Motor neuron (in vitro differentiated cells): ENCODE measurements around the gene ZNF236. TPM values are rescaled to one million over a fixed set of nuclear protein-coding genes. Genes with fewer than 3 reads are reported as not detected.

Source experiments
- ATAC-seq, 8 experiments: fragments of 200-7000 bp; cut with Tn5 transposase; replicated peaks in 6 of 8; 2 replicates each; pipeline ENCODE4 v1.8.0; 2021; ENCODE audit warnings: mild to moderate bottlenecking in 8 of 8, moderate library complexity in 8 of 8
- H3K27ac ChIP-seq, 2 donors: fragments of 250-450 bp; sonication (Bioruptor Pico); 2 replicates each; pipeline ENCODE4 v1.9.0; 2021; ENCODE audit warnings: antibody characterized with exemption in 2 of 2, mild to moderate bottlenecking in 2 of 2, moderate library complexity in 1 of 2
- H3K4me1 ChIP-seq, 2 donors: fragments of 250-450 bp; sonication (Bioruptor Pico); replicated peaks in 1 of 2; 2 replicates each; pipeline ENCODE4 v1.6.1; 2021; ENCODE audit warnings: antibody characterized with exemption in 2 of 2, mild to moderate bottlenecking in 2 of 2, moderate library complexity in 1 of 2
- H3K4me3 ChIP-seq, 5 donors: fragments of 250-450 bp; sonication (Bioruptor Pico); 2 replicates each; pipeline ENCODE4 v1.9.0; 2021; ENCODE audit warnings: antibody characterized with exemption in 5 of 5, mild to moderate bottlenecking in 5 of 5, moderate library complexity in 4 of 5
- WGBS, 10 experiments: fragments of 450-650 bp; shearing (Covaris generic); methylation state at CpG; one replicate each; pipeline ENCODE4 v1.0.0; 2022; 5-methylcytosine and 5-hydroxymethylcytosine counted together
- in situ Hi-C, 9 experiments: fragments of 400-800 bp; cut with MboI; loops; one replicate each; pipeline ENCODE4 v1.15.0; 2021; ENCODE audit warnings: low sequenced_read_pairs in 9 of 9, low pct_unique_long_range_greater_than_20kb in 2 of 9; ENCODE audit not compliant: unreplicated experiment in 9 of 9
- total RNA-seq, 8 experiments: library from RNA; unstranded; fragments of 300-600 nt; gene quantifications; 2 replicates each; pipeline versions ENCODE4 v1.2.3 to v1.2.4, GENCODE V29; 2022

Gene ZNF236
- total RNA-seq, 8 experiments from 2014 or later, result 4.2 to 18.7 (median 11.0) TPM

DNA sequence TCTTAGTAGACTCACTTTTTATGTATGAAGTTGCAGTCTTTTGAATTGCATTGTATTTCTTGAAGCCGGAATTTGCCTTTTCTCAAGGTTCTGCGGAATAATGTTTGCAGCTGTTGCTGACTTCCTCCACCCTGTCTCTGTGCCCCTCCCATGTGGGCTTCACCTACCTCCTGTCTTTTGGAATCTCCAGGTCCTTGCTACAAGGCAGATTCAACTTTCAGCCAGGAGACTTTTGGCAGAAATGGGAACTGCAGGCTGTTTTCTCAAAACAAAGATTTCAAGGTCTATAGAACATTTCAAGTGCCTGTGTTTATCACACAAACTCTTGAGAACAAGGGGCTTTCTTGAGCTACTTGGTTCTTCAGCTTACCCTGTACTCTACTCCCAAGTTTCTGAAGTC, 25.6 kb downstream of the ZNF236 start:
- H3K4me3 ChIP-seq, result no peak overlapping the region
- H3K27ac ChIP-seq, result no peak overlapping the region
- peak in 3 of 8 experiments; percentile 45 to 93 (median 77) for ATAC-seq
- in situ Hi-C loops, result no loop called here
- WGBS, 10 experiments, result 0 to 100% (median 50%) methylated on average over 2 of the region's 2 CpGs; no CpG with 5 or more reads in 1 of the 10 experiments
- no peaks in the 10 kb centered on the region for H3K4me1 ChIP-seq

DNA sequence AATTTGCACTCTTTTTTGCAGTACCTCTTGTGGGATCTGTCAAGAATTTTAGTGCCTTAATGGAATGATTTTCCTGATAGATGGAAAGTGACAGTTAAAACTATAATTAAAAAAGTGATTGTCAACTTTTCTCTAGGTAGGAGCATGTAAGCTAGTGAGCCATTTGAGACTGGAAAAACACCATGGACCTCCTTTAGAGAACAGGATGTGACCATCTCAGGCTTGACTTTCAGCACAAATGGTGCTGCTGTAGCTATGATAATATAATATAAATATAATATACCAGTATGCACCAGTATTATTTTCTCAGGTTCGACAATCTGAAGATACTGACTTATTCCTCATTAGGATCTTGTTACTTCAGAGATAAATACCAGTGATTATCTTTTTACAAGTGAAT, 27.8 kb downstream of the ZNF236 start:
- WGBS, 10 experiments, result 0 to 100% (median 100%) methylated on average over 1 of the region's 1 CpG; no CpG with 5 or more reads in 3 of the 10 experiments
- H3K27ac ChIP-seq, result no peak overlapping the region
- ATAC-seq, result no peak
- H3K4me3 ChIP-seq, result no peak overlapping the region
- in situ Hi-C loops, result no loop called here
- H3K4me1 ChIP-seq, result no peaks in the 10 kb centered on the region

DNA sequence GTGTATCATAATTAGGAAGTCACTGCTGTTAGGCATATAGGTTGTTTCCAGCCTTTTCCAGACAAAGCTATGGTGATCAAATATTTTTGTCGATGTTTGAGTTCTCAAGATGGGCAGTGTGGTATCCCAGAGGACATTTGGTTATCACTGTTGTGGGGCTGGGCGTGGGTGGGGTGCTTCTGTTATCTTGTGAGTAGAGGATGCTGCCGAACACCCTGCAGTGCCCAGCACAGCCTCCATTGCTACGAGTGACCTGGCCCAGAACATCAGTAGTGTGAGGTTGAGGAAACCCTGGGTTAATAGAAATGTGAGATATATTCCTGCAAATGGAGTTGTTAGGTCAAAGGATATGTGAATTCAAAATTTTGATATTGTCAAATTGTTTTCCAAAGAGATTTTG, 33.2 kb downstream of the ZNF236 start:
- H3K4me3 ChIP-seq, result no peak overlapping the region
- H3K27ac ChIP-seq, result no peak overlapping the region
- H3K4me1 ChIP-seq, result no peaks in the 10 kb centered on the region
- in situ Hi-C loops, result no loop called here
- 81 to 100% (median 97%) methylated on average over 1 to 3 of the region's 4 CpGs; no CpG with 5 or more reads in 4 of the 10 experiments for WGBS, 10 experiments
- no peak for ATAC-seq

DNA sequence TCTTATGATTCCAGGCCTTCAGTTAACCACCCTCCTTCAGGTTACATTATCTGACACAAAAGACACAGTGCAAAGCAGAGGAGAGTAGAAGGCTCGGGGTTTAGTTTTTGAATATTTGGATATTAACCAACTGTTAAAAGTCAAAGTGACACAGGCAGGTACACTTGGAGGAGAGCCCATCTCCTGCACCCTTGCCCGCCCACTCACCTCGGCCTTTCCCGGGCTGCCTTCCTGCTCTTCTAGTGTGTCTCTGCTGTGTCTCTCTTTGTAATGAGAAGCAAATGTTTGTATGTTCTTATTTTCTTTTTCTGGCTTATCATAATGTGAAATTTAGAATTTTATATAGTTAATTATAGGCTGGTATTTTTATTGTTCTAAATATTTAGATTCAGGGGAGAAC, 35.1 kb downstream of the ZNF236 start:
- 70 to 100% (median 88%) methylated on average over 2 to 4 of the region's 4 CpGs; no CpG with 5 or more reads in 4 of the 10 experiments for WGBS, 10 experiments
- Histone ChIP-seq H3K27ac (no peak overlapping the region), H3K4me1 (no peaks in the 10 kb centered on the region), H3K4me3 (no peak overlapping the region)
- ATAC-seq, result no peak
- in situ Hi-C loops, result no loop called here

DNA sequence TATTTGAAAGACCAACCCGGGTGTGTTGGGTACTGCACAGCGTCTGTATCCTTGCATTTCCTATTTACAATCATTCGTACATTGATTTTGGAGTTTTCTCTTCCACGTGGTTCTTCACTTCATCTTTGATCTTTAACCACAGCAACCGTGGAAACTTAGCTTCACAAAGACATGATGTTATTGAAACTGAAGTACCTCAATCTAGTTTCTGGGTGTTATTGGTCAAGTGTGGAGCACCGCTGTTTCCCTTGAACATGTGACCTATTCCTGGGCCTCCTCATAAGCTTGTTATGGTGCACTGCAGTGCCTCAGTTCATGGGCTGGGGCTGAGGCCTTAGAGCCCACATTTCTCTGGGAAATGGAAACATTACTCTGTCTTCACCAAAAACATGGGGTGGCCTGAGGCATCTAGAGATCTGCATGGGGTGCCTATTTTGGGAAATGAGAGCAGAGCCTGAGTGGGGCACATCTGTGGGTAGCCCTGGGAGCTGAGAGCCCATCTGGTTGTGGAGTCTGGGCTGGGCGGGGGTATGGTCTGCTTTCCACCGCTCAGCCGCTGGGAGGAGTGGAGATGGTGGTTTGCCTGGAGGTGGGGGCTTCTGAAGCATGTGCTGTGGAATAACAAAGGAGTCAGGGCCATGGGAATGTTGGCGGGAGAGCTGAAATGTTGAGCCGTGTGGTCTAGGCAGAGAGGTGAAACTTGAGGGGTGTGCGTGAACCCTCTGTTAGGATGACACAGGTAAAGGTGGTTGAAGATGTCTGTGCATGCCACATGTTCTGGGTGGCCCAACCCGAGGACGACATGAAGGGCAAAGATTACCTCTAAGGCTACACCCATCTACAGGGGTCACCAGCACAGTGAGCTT, 37.4 kb downstream of the ZNF236 start:
- WGBS, 10 experiments, result 73 to 91% (median 88%) methylated on average over 3 to 14 of the region's 14 CpGs; no CpG with 5 or more reads in 1 of the 10 experiments
- H3K4me1 ChIP-seq, result no peaks in the 10 kb centered on the region
- no peak overlapping the region for H3K27ac ChIP-seq
- ATAC-seq, result no peak
- in situ Hi-C loops, result no loop called here
- no peak overlapping the region for H3K4me3 ChIP-seq

DNA sequence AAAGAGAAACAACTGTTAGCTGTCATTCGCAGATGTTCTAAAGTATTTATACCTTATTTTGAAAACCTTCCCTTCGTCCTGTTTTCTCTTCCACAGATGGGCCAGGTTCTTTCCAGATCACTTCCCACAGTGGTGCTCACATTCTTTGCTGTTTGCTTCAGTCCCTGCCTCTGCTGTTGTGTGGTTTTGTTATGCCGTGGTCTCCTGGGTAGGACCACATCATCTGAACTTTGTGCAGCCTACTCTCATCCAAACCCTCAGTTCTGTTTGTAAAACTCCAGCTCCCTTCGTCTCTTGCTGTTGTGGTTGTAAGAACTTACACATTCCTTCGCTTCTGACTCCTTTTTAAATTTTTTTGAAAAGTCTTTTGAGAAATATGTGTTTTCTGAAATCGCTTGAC, 38.1 kb downstream of the ZNF236 start:
- Histone ChIP-seq H3K27ac (no peak overlapping the region), H3K4me3 (no peak overlapping the region), H3K4me1 (no peaks in the 10 kb centered on the region)
- in situ Hi-C loops, result no loop called here
- ATAC-seq, result no peak
- 50 to 100% (median 80%) methylated on average over 1 to 6 of the region's 6 CpGs; no CpG with 5 or more reads in 1 of the 10 experiments for WGBS, 10 experiments

DNA sequence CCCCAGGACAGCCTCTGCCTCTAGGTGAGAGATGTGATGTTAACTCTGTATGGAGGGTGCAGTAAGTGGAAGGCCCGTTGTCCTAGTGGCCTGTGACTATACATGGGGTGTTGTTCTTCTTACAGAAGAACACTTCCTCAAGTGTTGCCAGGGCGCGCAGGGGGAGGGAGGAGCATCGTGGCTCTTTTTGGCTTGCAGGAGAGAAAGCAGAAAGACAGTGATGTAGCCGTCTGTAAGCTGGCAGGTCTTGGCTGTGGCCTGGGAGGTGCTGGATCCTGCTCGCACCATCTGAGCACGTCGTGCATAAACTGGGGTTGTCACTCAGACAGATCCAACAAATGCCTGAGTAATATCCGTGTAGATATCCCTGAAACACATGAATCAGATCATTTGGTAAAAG, 44.3 kb downstream of the ZNF236 start:
- in situ Hi-C loops, result no loop called here
- H3K4me1 ChIP-seq, result no peaks in the 10 kb centered on the region
- H3K27ac ChIP-seq, result no peak overlapping the region
- 0 to 88% (median 86%) methylated on average over 2 to 8 of the region's 9 CpGs; no CpG with 5 or more reads in 3 of the 10 experiments for WGBS, 10 experiments
- no peak for ATAC-seq
- H3K4me3 ChIP-seq, result no peak overlapping the region

DNA sequence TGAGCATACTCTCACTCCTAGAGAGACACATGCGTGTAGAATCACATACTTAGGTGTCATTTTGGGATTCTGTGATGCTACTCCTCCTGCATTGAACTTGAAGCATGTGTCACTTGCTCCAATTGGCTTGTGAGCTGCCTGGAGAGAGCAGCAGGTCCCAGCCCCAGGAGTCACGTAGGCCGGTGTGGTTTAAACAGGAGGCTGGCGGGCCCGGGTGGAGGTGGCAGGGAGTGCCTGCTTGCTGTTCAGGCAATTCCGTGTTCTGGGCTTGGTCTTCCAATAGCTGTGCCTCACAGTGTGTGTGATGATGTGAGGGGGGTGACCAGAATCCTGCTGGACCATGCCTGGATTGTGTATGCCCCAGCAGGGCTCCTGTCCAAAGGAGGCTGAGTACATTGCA, 51.0 kb downstream of the ZNF236 start:
- H3K4me3 ChIP-seq, result no peak overlapping the region
- WGBS, 10 experiments, result 67 to 100% (median 89%) methylated on average over 1 to 5 of the region's 6 CpGs; no CpG with 5 or more reads in 2 of the 10 experiments
- no peak overlapping the region for H3K27ac ChIP-seq
- no peaks in the 10 kb centered on the region for H3K4me1 ChIP-seq
- ATAC-seq, result no peak
- in situ Hi-C loops, result no loop called here

DNA sequence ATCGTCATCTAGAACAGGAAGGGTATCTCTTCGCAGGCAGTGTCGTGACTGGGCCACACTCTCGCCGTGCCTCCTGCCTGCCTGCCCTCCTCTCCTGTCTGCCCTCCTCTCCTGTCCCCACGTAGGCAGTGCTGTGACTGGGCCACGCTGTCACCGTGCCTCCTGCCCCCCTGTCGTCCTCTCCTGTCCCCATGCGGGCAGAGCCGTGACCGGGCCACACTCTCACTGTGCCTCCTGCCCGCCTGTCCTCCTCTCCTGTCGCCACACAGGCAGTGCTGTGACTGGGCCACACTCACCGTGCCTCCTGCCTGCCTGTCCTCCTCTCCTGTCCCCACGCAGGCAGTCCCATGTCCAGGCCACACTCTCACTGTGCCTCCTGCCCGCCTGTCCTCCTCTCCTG, 51.4 kb downstream of the ZNF236 start:
- 70 to 100% (median 91%) methylated on average over 1 to 7 of the region's 17 CpGs; no CpG with 5 or more reads in 6 of the 10 experiments for WGBS, 10 experiments
- Histone ChIP-seq H3K27ac (no peak overlapping the region), H3K4me3 (no peak overlapping the region), H3K4me1 (no peaks in the 10 kb centered on the region)
- ATAC-seq, result no peak
- in situ Hi-C loops, result no loop called here

DNA sequence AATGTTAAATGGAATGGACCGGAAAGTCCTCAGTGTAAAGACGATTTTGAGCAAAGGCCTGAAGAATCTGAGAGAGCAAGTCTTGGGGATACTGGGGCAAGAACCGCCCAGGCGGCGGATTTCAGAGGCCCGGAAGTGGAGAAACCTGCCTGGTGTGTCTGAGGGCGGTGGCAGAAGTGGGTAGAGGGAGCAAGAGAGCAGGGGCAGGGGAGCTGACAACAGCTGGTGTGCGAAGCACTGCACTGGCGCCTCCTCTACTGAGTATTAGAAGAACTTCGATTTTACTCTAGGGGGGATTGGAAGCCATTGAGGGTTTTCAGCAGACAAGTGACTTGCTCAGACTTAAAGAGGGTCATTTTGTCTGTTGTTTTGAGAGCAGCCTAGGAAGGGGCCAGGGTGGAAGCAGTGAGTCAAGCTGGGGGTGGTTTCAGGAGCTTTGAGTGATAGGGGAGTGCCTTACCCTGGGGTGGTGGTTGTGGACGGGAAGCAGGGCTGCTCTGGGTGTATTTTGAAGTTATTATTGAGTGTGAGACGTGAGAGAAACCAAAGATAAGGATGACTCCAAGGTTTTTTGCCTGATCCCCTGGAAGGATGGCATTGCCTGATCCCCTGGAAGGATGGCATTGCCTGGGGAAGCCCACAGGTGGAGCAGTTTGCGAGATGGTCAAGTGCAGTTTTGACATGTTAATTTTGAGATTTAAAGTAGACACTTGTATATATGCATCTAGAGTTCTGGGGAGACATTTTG, 52.5 kb downstream of the ZNF236 start:
- H3K4me1 ChIP-seq, result no peaks in the 10 kb centered on the region
- no peak overlapping the region for H3K27ac ChIP-seq
- 77 to 100% (median 88%) methylated on average over 1 to 10 of the region's 13 CpGs; no CpG with 5 or more reads in 2 of the 10 experiments for WGBS, 10 experiments
- no peak overlapping the region for H3K4me3 ChIP-seq
- in situ Hi-C loops, result no loop called here
- peak in 5 of 8 experiments; percentile 6 to 61 (median 26) for ATAC-seq

DNA sequence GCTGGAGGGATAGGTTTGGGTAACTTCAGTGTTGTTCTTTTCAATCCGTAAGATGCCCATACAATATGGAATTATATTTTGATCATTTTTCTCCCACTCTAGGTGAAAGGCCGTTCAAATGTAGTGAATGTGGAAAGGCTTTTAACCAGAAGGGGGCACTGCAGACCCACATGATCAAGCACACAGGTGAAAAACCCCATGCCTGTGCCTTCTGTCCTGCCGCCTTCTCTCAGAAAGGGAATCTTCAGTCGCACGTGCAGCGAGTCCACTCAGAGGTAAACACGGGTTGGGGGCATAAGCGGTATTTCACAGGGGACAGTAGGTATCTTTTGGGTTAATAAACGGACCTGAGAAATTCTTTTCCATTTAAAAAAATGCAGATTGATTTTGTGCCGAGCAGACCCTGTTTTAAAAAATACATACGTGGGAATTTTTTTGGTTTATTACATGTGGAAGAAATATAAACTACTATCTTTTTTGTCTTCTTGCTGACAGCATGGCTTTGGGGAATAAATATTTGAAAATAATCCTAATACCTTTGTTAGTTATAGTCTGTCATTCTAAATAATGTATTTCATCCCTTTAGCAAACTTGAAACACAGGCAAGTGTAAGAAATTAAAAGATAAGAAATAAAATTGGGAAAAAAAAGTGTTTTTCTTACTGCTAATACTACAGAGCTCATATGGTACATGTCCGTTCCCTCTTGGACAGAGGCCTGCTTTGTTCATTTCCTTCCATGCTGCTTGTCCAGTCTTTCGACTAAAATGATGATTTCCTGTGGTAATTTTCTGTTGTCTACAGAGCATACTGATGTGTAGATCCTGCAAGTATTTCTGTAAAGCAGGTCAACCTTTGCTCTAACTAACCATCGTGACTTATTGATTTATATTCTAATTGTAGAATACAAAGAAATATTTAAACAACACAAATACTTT, 53.3 kb downstream of the ZNF236 start:
- H3K4me3 ChIP-seq, result no peak overlapping the region
- ATAC-seq, result peak in 7 of 8 experiments; percentile 37 to 85 (median 64)
- 56 to 100% (median 77%) methylated on average over 1 to 13 of the region's 14 CpGs for WGBS, 10 experiments

DNA sequence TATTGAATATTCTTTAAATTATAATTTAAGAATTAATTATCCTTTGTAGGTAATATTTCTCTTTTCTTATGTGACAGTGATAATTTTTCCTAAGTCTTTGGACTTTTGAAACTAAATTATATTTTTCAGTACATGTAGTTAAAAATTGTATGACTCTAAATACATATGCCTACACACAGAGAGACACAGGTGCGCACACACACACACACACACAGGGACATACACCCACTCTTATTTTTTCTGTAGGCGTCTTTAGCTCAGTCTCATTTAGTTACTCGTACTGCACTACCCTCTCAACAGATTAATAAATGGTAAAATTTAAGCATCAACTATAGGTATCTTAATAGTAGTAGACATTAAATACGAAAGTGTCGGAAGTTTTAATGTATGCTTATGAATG, 56.1 kb downstream of the ZNF236 start:
- Histone ChIP-seq H3K4me1 (no peaks in the 10 kb centered on the region), H3K27ac (no peak overlapping the region), H3K4me3 (no peak overlapping the region)
- no peak for ATAC-seq
- WGBS, 10 experiments, result 80 to 100% (median 93%) methylated on average over 3 to 5 of the region's 5 CpGs; no CpG with 5 or more reads in 1 of the 10 experiments
- in situ Hi-C loops, result no loop called here

More for the DNA sequence above, 53.3 kb downstream of the ZNF236 start:
- Histone ChIP-seq H3K27ac (no peak overlapping the region), H3K4me1 (no peaks in the 10 kb centered on the region)
- in situ Hi-C loops, result no loop called here
